Measurements from ENCODE around the gene HPCAL4.

DNA sequence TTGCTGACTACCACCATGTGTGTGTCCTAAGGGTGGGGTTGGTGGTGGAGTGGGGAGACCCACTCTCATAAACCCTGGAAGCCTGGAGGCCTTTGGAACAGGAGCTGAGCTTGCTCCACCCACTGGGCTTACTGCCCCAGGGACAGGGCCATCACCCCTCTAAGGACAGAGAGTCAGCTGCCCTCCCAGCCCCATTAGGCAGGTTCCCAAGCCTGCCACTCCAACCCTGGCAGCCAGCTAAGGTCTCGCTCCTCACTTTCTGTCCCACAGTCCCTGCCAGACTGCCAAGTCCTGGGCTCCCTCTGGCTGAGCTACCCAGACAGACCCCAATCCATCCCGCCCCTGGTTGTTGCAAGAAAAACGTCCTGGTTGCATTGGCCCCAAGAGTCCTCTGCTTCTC lies 23.1 kb downstream of the HPCAL4 start:
- TF ChIP-seq, protein P1, sequence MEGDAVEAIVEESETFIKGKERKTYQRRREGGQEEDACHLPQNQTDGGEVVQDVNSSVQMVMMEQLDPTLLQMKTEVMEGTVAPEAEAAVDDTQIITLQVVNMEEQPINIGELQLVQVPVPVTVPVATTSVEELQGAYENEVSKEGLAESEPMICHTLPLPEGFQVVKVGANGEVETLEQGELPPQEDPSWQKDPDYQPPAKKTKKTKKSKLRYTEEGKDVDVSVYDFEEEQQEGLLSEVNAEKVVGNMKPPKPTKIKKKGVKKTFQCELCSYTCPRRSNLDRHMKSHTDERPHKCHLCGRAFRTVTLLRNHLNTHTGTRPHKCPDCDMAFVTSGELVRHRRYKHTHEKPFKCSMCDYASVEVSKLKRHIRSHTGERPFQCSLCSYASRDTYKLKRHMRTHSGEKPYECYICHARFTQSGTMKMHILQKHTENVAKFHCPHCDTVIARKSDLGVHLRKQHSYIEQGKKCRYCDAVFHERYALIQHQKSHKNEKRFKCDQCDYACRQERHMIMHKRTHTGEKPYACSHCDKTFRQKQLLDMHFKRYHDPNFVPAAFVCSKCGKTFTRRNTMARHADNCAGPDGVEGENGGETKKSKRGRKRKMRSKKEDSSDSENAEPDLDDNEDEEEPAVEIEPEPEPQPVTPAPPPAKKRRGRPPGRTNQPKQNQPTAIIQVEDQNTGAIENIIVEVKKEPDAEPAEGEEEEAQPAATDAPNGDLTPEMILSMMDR (conservative IDR thresholded peaks at IDR 0.05 in 1 of 2, IDR thresholded peaks at IDR 0.05 in 1 of 2; ENCODE audit: low read depth in 1 of 2, low read length in 2 of 2) = no peak
- no peak for TF ChIP-seq EZH2 (IDR thresholded peaks at IDR 0.05; ENCODE audit: low read length, missing control alignments)
